Muscle of arm (tissue), 12 donors: ENCODE data around the gene MEIOSIN. TPM values are rescaled to one million over a fixed set of nuclear protein-coding genes. Genes with fewer than 3 reads are reported as not detected.
"Not testable (repeated sequence)": the region's sequence is repeated elsewhere in the genome, so short reads cannot be mapped to it uniquely, and the experiment has no call there.

Source experiments
- DNase-seq: peaks from one replicate; pipeline ENCODE4 v3.0.0-alpha.2; 2013
- polyA plus RNA-seq, 12 donors: library from polyadenylated mRNA; unstranded; fragments of 120-200 nt; gene quantifications; one replicate each; pipeline ENCODE4 v1.2.1, GENCODE V29; 2013; ENCODE audit not compliant: insufficient read length in 12 of 12

The MEIOSIN gene
- polyA plus RNA-seq, 12 donors, result not detected

DNA sequence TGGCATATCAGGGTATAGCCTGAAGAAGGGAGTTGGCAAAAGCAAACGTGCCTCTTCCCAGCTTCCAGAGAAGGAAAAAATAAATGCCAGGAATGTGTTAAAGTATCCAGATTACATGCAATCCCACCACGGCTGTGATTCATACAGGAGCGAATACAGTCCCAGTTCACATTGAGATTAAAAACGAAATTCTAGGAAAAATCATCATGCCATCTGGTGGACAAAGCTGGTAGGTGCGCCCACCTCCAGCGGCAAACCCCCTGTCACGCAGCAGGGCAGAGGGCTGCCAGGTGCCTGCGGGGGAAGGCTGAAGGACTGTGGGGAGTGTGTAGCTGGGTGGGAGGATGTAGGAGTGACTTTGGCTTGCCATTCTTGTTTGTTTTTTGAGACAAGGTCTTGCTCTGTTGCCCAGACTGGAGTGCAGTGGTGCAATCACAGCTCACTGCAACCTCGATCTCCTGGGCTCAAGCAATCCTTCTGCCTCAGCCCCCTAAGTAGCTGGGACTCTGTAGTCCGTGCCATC is 65.8 kb downstream of the MEIOSIN start:
- peak; percentile 75 for DNase-seq

DNA sequence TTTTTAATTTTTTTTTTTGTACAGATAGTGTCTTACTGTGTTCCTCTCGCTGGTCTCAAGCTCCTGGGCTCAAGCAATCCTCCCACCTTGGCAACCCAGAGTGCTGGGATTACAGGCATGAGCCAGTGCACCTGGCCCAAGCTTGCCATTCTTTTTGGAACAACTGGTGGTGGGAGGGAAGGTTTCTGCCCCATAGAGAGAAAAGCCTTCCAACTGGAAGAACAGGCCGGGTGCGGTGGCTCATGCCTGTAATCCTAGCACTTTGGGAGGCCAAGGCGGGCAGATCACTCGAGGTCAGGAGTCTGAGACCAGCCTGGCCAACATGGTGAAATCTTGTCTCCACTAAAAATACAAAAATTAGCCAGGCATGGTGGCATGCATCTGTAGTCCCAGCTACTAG is 66.3 kb downstream of the MEIOSIN start:
- not testable (repeated sequence) for DNase-seq

DNA sequence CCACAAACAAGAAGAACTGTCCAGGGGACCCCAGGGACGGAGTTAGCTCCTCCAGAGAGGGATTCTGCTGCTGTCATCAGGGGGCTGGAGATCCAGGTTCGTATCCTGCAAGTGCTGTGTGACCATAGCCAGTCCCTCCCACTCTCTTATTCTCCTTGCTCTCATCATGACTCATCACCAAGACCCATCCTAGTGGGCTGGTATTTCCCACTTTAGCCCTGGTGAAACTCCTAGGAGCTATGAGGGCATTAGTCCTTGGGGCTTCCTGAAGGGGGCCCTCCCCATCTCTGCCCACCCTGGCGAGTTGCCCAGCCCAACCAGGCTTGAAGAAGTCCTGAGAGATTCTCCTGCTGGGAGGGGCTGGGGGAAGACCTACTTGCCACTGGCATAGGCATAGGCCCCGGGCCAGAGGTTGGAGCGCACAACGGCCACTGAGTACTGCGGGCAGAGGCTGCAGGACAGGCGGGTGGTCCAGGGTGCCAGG is 66.9 kb downstream of the MEIOSIN start:
- no peak for DNase-seq

DNA sequence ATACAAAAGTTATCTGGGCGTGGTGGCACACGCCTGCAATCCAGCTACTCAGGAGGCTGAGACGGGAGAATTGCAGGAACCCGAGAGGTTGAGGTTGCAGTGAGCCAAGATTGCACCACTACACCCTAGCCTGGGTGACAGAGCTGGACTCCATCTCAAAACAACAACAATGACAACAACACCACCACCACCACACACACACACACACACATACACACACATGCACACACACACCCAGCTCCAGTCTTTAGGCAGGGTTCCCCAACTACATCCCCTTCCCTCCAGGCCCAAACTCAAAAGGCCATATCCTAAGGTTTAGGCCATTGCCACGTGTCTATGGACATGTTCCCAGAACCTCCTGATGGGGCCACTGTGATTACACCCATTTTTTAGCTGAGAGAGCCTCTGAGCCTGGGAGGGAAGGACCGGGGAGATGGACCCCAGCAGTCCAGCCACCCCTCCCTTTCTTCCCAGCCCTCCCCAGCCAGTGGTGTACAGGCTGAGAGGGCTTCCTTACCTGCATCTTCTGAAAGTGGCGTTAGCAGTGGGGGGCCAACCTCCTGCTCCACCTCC is 68.5 kb downstream of the MEIOSIN start:
- no peak for DNase-seq

DNA sequence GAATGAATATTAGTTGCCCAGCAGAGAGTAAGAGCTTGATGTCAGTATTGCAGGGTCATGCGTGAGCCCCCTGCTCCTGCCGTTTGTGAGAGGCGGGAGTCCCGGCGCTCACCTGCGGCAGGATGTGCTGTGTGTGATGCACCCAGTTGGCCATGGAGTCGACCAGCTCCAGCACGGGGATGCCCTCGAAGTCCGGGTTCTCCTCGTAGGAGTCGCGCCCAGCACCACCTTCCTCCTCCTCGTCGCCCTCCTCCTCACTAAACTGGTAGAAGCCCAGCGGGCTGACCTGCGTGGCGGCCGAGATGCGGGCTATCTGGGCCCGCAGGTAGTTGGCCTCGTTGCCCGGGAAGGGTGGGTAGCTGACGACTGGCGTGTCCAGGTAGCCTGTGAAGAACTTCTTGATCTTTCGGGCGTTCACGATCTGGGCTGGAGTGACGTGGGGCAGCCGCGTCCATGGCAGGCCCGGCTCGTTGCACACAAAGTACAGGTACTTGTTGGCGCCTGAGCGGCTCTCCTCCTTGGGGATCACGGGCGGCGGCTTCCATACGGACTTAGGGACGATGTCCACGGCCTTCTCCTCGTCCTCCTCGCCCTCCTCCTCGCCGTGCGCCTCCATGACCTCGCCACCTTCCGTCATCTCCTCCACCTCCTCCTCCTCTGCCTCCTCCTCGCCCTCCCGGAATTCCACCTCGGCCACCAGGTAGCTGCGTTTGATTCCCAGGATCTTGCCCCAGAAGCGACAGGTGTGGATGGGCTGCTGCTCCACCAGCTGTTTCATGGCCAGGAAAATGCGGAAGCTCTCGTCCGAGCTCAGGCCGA is 71.1 kb downstream of the MEIOSIN start:
- no peak for DNase-seq

DNA sequence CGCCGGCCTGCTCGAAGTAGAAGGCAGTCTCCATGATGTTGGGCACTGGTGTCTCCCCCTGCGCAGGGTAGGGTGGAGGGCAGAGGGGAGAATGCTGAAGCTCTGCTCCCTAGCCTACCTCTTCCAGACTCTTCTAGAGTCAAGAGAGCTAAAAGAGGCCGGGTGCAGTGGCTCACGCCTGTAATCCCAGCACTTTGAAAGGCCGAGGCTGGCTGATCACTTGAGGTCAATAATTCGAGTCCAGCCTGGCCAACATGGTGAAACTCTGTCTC is 71.7 kb downstream of the MEIOSIN start:
- no peak for DNase-seq

DNA sequence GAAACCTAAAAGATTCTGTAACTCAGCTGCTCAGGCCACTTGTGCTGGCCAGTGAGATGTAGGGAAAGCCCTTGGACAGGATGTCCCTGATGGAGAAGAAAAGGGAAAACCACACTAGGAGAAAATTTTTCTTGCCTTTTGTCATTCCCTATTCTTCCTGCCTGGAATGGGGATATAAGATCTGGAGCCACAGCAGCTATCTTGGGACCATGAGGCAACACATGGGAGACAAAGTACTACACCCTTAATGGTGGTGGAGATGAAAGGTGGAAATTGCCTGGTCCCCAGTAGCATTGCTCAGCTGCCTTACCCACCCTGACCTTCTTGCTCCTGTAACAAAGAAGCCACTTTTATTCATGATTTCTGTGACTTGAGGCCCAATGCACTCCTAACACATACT is 72.5 kb downstream of the MEIOSIN start:
- no peak for DNase-seq

DNA sequence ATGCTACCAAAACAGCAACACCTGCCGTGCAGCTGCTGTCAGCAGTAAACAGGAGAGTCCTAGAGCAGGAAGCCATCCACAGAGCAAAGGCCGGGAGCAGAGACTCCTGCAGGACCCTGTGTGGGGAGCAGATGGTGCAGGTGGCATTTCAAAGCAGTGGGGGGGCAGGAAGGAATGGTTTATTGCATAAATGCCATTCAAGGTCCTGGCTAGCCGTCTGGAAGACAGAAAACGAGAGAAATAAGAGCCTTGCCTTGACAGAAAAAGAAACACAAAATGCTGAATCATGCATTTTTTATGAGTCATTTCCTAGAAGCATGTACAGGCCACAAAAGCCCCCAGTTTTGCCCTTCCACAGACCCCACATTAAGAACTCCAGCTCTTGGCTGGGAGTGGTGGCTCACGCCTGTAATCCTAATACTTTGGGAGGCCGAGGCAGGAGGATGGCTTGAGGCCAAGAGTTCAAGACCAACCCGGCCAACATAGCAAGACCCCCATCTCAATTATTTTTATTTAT is 76.5 kb downstream of the MEIOSIN start:
- no peak for DNase-seq

DNA sequence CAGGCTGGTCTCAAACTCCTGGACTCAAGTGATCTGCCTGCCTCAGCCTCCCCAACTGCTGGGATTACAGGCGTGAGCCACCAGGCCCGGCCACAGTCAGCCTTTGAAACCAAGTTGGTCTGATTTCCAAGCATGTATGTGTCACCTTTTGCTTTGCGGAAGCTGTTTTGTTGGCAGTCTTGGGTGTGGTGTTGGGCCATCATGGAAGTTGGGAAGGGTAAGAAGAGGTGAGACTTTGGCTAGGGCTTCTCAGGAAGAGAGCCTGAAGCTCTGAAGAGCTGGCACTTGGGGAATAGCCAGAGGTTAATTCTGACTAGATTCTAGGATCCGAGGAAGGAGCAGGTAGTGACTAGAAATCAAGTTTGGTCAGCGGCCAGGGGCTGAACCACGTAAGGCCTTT is 79.1 kb downstream of the MEIOSIN start:
- DNase-seq, result no peak

Other genes starting within 250 kb of the MEIOSIN start
- gene RTN2, start 236.4 kb upstream of the MEIOSIN start, polyA plus RNA-seq, result 100 to 1,000 TPM in 8 of 12 donors, 10 to 100 TPM in 3, not detected in 1; 96.1 to 172 (median 118) TPM
- gene PPM1N, start 235.0 kb upstream of the MEIOSIN start, polyA plus RNA-seq, result 1 to 10 TPM in 3 of 12 donors, under 1 TPM in 6, not detected in 3; 0.34 to 1.8 (median 0.82) TPM
- 10 to 100 TPM in 11 of 12 donors, not detected in 1; 42.2 to 71.3 (median 52.1) TPM for gene VASP, start 226.0 kb upstream of the MEIOSIN start, polyA plus RNA-seq
- gene OPA3, start 148.6 kb upstream of the MEIOSIN start, polyA plus RNA-seq, result 1 to 10 TPM in 11 of 12 donors, not detected in 1; 6.0 to 9.8 (median 7.1) TPM
- 1 to 10 TPM in 11 of 12 donors, not detected in 1; 2.3 to 8.4 (median 2.8) TPM for gene GPR4, start 131.2 kb upstream of the MEIOSIN start, polyA plus RNA-seq
- gene EML2, start 94.0 kb upstream of the MEIOSIN start, polyA plus RNA-seq, result 10 to 100 TPM in 5 of 12 donors, 1 to 10 TPM in 5, not detected in 2; 6.0 to 24.8 (median 9.9) TPM
- gene GIPR, start 65.2 kb upstream of the MEIOSIN start, polyA plus RNA-seq, result 1 to 10 TPM in 2 of 12 donors, under 1 TPM in 6, not detected in 4; 0.17 to 1.4 (median 0.42) TPM
- gene SNRPD2, start 41.5 kb upstream of the MEIOSIN start, polyA plus RNA-seq, result 100 to 1,000 TPM in 11 of 12 donors, not detected in 1; 157 to 300 (median 239) TPM
- gene QPCTL, start 40.8 kb upstream of the MEIOSIN start, polyA plus RNA-seq, result 1 to 10 TPM in 10 of 12 donors, not detected in 2; 2.6 to 5.9 (median 4.0) TPM
- gene FBXO46, start 2.5 kb upstream of the MEIOSIN start, polyA plus RNA-seq, result 10 to 100 TPM in 8 of 12 donors, 1 to 10 TPM in 3, not detected in 1; 8.3 to 31.5 (median 13.2) TPM
- gene SIX5, start 35.8 kb downstream of the MEIOSIN start, polyA plus RNA-seq, result 10 to 100 TPM in 11 of 12 donors, not detected in 1; 10.5 to 46.5 (median 15.5) TPM
- gene DMPK, start 49.1 kb downstream of the MEIOSIN start, polyA plus RNA-seq, result 100 to 1,000 TPM in 11 of 12 donors, not detected in 1; 161 to 353 (median 263) TPM
- gene DMWD, start 59.4 kb downstream of the MEIOSIN start, polyA plus RNA-seq, result 100 to 1,000 TPM in 1 of 12 donors, 10 to 100 TPM in 11; 28.6 to 389 (median 43.8) TPM
- not detected for gene RSPH6A, start 81.9 kb downstream of the MEIOSIN start, polyA plus RNA-seq
- 10 to 100 TPM in 11 of 12 donors, not detected in 1; 28.4 to 63.7 (median 36.7) TPM for gene SYMPK, start 129.7 kb downstream of the MEIOSIN start, polyA plus RNA-seq
- not detected for gene FOXA3, start 130.9 kb downstream of the MEIOSIN start, polyA plus RNA-seq
- 10 to 100 TPM in 10 of 12 donors, 1 to 10 TPM in 1, not detected in 1; 8.9 to 27.3 (median 12.8) TPM for gene IRF2BP1, start 152.7 kb downstream of the MEIOSIN start, polyA plus RNA-seq
- gene MYPOP, start 169.2 kb downstream of the MEIOSIN start, polyA plus RNA-seq, result 1 to 10 TPM in 11 of 12 donors, not detected in 1; 2.2 to 7.6 (median 3.7) TPM
- gene NANOS2, start 181.3 kb downstream of the MEIOSIN start, polyA plus RNA-seq, result not detected
- gene NOVA2, start 240.4 kb downstream of the MEIOSIN start, polyA plus RNA-seq, result 1 to 10 TPM in 11 of 12 donors, not detected in 1; 2.8 to 4.8 (median 3.7) TPM